IPS DF 6.9 (cell line): ENCODE measurements around the gene CACNB3.

Source experiments
- DNase-seq: peaks from one replicate; pipeline ENCODE4 v3.0.0-alpha.2; 2013; ENCODE audit warnings: low read depth, low spot score
- H3K27ac ChIP-seq: one replicate; pipeline ENCODE4 v1.5.1; 2013; ENCODE audit warnings: low read length, control low read depth
- H3K27me3 ChIP-seq: 2 replicates; pipeline ENCODE4 v1.6.1; 2013; ENCODE audit warnings: mild to moderate bottlenecking, low read length; ENCODE audit not compliant: control insufficient read depth, insufficient read depth
- H3K36me3 ChIP-seq: 2 replicates; pipeline ENCODE4 v1.6.1; 2013; ENCODE audit warnings: low read length; ENCODE audit not compliant: control insufficient read depth, insufficient read depth
- H3K4me1 ChIP-seq: 2 replicates; pipeline ENCODE4 v1.6.1; 2013; ENCODE audit warnings: low read length; ENCODE audit not compliant: control insufficient read depth, insufficient read depth
- H3K4me3 ChIP-seq: 2 replicates; pipeline ENCODE4 v1.5.1; 2013; ENCODE audit warnings: mild to moderate bottlenecking, low read length
- H3K9me3 ChIP-seq: 2 replicates; pipeline ENCODE4 v1.6.1; 2013; ENCODE audit warnings: low read length, inconsistent platforms; ENCODE audit not compliant: control insufficient read depth, insufficient read depth
- WGBS: extraction: QIAGEN DNeasy Blood & Tissue Kit; methylation state at CpG from one replicate; pipeline ENCODE4 v1.1.7; 2013; ENCODE audit warnings: mixed read lengths, missing lambda C conversion rate; ENCODE audit not compliant: insufficient read length, insufficient coverage; 5-methylcytosine and 5-hydroxymethylcytosine counted together

CACNB3 gene

GRCh38 chr12:48818831-48819590, 715 bp downstream of the CACNB3 start:
- WGBS, result no CpG with 5 or more reads among the region's 37 CpGs
- DNase-seq, result no peak

GRCh38 chr12:48819986-48820725, 1.9 kb downstream of the CACNB3 start:
- Histone ChIP-seq H3K27ac (no peak overlapping the region), H3K36me3 (no peaks in the 10 kb centered on the region), H3K4me3 (no peak overlapping the region), H3K9me3 (no peaks in the 10 kb centered on the region), H3K27me3 (peaks cover 21% of the 10 kb centered on the region), H3K4me1 (peaks cover 1% of the 10 kb centered on the region; the same call in 1 of the 2 replicates)
- DNase-seq, result no peak
- no CpG with 5 or more reads among the region's 5 CpGs for WGBS

More at GRCh38 chr12:48818831-48819590, 715 bp downstream of the CACNB3 start:
- Histone ChIP-seq H3K36me3 (no peaks in the 10 kb centered on the region), H3K27me3 (peaks cover 21% of the 10 kb centered on the region), H3K27ac (no peak overlapping the region), H3K4me3 (peak overlapping the region; percentile 54; the same call in 1 of the 2 replicates), H3K9me3 (no peaks in the 10 kb centered on the region), H3K4me1 (no peaks in the 10 kb centered on the region)

- Histone ChIP-seq H3K4me3 (no peak overlapping the region), H3K9me3 (no peaks in the 10 kb centered on the region), H3K36me3 (peaks cover 9% of the 10 kb centered on the region; the same call in 1 of the 2 replicates), H3K27ac (no peak overlapping the region), H3K4me1 (peaks cover 1% of the 10 kb centered on the region; the same call in 1 of the 2 replicates), H3K27me3 (peaks cover 8% of the 10 kb centered on the region)
- no CpG with 5 or more reads among the region's 5 CpGs for WGBS
- DNase-seq, result no peak
Measured at GRCh38 chr12:48822139-48822538, 3.8 kb downstream of the CACNB3 start.

- WGBS, result no CpG with 5 or more reads among the region's 2 CpGs
- Histone ChIP-seq H3K27me3 (peaks cover 3% of the 10 kb centered on the region; the same call in 1 of the 2 replicates), H3K9me3 (no peaks in the 10 kb centered on the region), H3K4me1 (peaks cover 1% of the 10 kb centered on the region; the same call in 1 of the 2 replicates), H3K27ac (no peak overlapping the region), H3K4me3 (no peak overlapping the region), H3K36me3 (peaks cover 13% of the 10 kb centered on the region; the same call in 1 of the 2 replicates)
- DNase-seq, result no peak
Measured at GRCh38 chr12:48822711-48823110, 4.4 kb downstream of the CACNB3 start.

- peaks cover 2% of the 10 kb centered on the region; the same call in 1 of the 2 replicates for H3K27me3 ChIP-seq
- no peaks in the 10 kb centered on the region for H3K9me3 ChIP-seq
- DNase-seq, result no peak
- no peak overlapping the region for H3K4me3 ChIP-seq
- WGBS, result no CpG with 5 or more reads among the region's 11 CpGs
- H3K27ac ChIP-seq, result no peak overlapping the region
- H3K36me3 ChIP-seq, result peaks cover 13% of the 10 kb centered on the region
- H3K4me1 ChIP-seq, result peaks cover 1% of the 10 kb centered on the region; the same call in 1 of the 2 replicates
Measured at GRCh38 chr12:48823281-48823680, 5.0 kb downstream of the CACNB3 start.

- WGBS, result 100% methylated on average over 1 of the region's 12 CpGs
- Histone ChIP-seq H3K27me3 (peaks cover 2% of the 10 kb centered on the region; the same call in 1 of the 2 replicates), H3K4me3 (no peak overlapping the region), H3K4me1 (peaks cover 1% of the 10 kb centered on the region; the same call in 1 of the 2 replicates), H3K36me3 (peaks cover 16% of the 10 kb centered on the region), H3K9me3 (no peaks in the 10 kb centered on the region), H3K27ac (no peak overlapping the region)
- DNase-seq, result no peak
Measured at GRCh38 chr12:48824112-48824511, 5.8 kb downstream of the CACNB3 start.

GRCh38 chr12:48824905-48825304, 6.6 kb downstream of the CACNB3 start:
- no peak overlapping the region for H3K4me3 ChIP-seq
- DNase-seq, result no peak
- peaks cover 2% of the 10 kb centered on the region; the same call in 1 of the 2 replicates for H3K27me3 ChIP-seq
- no peak overlapping the region for H3K27ac ChIP-seq
- H3K4me1 ChIP-seq, result peaks cover 1% of the 10 kb centered on the region; the same call in 1 of the 2 replicates
- H3K36me3 ChIP-seq, result peaks cover 18% of the 10 kb centered on the region
- WGBS, result no CpG with 5 or more reads among the region's 4 CpGs
- no peaks in the 10 kb centered on the region for H3K9me3 ChIP-seq

- Histone ChIP-seq H3K36me3 (peaks cover 28% of the 10 kb centered on the region), H3K27me3 (no peaks in the 10 kb centered on the region), H3K4me1 (peaks cover 1% of the 10 kb centered on the region; the same call in 1 of the 2 replicates), H3K27ac (no peak overlapping the region), H3K4me3 (no peak overlapping the region), H3K9me3 (no peaks in the 10 kb centered on the region)
- no peak for DNase-seq
- WGBS, result no CpG with 5 or more reads among the region's 15 CpGs
Measured at GRCh38 chr12:48826209-48826855, 8.0 kb downstream of the CACNB3 start.

- Histone ChIP-seq H3K4me1 (peaks cover 1% of the 10 kb centered on the region; the same call in 1 of the 2 replicates), H3K36me3 (peaks cover 35% of the 10 kb centered on the region), H3K27ac (no peak overlapping the region), H3K27me3 (no peaks in the 10 kb centered on the region), H3K9me3 (no peaks in the 10 kb centered on the region), H3K4me3 (no peak overlapping the region)
- DNase-seq, result no peak
- WGBS, result no CpG with 5 or more reads among the region's 8 CpGs
Measured at GRCh38 chr12:48827026-48827425, 8.7 kb downstream of the CACNB3 start.

GRCh38 chr12:48827513-48828096, 9.3 kb downstream of the CACNB3 start:
- Histone ChIP-seq H3K36me3 (peaks cover 41% of the 10 kb centered on the region), H3K27ac (no peak overlapping the region), H3K4me1 (peaks cover 1% of the 10 kb centered on the region; the same call in 1 of the 2 replicates), H3K27me3 (no peaks in the 10 kb centered on the region), H3K4me3 (no peak overlapping the region), H3K9me3 (no peaks in the 10 kb centered on the region)
- WGBS, result no CpG with 5 or more reads among the region's 17 CpGs
- DNase-seq, result no peak
